Hippocampal formation (tissue), 2 donors: ENCODE results near the gene URI1.
A peak's percentile ranks its signal among the peaks of the same experiment; 100 is the strongest.
"Not testable (repeated sequence)": the region's sequence is repeated elsewhere in the genome, so short reads cannot be mapped to it uniquely, and the experiment has no call there.

Experiments used
- DNase-seq, 2 donors: peaks; one replicate each; lab custom pipeline; 2025; lab: John Stamatoyannopoulos, UW

The URI1 gene

DNA sequence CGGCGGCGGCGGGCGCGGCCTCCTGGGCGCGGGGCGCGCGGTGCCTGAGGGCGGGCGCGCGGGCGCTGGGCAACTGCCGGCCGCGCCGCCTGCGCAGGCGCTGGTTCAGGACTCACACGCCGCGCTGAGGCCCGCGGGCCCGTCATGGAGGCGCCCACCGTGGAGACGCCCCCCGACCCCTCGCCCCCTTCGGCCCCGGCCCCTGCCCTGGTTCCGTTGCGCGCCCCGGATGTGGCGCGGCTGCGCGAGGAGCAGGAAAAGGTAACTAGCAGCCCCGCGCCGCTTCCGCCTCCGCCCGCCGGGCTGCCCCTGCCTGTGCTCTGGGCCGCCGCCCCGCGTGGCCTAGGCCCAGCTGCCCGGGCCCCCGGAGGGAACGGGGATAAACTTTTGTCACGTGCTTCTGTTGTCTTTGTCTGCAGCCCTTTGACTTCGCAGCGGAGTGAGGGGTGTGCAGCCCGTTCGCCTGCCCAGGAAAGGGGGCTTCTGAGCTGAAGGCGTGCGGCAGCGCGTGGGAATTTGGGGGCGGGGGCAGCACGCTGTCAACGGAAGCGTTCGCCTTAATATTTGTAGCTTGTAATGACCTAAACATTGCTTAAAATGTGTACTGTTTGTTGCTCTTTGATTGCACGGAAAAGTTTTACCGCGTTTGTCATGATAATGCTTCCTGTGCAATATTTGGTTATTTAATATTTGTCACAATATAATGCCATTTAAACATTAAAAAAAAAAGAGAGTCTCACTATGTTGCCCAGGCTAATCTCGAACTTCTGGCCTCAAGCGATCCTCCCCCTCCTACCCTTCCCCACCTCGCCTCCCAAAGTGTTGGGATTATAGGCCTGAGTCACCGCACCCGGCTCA lies 594 bp downstream of the URI1 start:
- peak; percentile 17 to 64 for DNase-seq

DNA sequence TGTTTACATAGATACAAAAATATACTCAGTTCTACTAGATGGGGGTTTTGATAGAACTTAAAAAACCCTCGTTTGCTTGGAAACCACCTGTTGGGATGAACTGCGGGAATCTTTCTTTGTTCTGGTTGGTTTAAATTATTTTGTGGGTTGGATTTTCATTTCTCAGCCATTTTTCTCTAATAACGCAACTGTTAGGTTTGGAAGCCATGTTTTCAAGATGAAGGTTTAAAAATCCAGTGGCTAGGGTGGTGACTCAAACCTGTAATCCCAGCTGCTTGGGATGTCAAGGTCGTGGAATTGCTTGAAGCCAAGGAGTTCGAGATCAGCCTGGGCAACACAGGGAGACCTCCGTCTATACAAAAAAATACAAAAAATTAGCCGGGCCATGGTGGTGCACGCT lies 1.6 kb downstream of the URI1 start:
- DNase-seq, result no peak

DNA sequence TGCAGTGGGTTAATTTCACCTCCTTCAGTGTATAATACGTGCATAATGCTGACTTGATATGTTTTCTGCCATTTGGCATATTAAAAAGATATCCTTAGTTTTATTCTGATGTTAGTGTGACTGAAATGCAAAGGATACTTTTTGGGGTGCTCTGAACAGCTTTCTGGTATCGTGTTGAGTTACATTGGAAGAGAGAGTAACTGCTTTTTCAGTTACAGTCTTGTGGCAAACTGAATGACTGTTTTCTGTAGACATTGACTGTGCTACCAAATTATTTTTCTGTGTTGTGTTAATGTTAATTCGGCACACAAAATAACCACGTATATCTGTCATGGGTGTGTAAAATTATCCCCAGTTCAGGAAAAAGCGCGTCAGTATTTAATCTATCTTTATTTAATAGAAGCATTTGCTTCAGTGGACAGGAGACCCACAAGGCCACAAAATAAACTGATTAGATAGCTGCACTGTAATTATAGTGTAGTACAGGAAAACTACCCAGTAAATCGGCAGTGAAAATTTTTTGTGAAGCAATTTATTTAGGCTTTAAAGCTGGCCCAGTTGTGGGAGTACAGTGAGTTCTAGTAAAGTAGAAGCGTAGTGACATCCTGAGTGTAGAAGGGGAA lies 2.5 kb downstream of the URI1 start:
- DNase-seq, result no peak

- no peak for DNase-seq
These were observed 3.0 kb downstream of the URI1 start for GRCh38 chr19:29945017-29945416.

DNA sequence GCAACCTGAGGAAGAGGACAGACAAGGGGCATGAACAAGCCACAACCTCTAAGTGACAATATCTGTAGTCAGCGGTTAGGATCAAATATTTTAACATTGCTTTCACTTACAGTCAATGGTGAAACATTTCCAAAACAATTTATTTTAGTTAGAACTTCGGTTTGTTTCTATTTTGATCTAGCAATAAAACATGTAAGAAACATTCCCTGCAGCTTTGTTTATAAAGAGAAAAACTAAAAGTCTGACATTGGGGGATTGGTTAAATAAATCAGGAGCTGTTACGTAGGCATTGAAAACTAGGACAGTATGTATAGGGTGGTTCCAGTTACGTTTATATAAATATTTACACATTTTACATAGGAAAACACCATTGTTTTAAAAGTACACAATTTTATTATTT lies 3.4 kb downstream of the URI1 start:
- DNase-seq, result no peak

- no peak for DNase-seq
These were observed 4.6 kb downstream of the URI1 start for GRCh38 chr19:29946645-29947044.

- no peak for DNase-seq
These were observed 5.8 kb downstream of the URI1 start for GRCh38 chr19:29947871-29948270.

DNA sequence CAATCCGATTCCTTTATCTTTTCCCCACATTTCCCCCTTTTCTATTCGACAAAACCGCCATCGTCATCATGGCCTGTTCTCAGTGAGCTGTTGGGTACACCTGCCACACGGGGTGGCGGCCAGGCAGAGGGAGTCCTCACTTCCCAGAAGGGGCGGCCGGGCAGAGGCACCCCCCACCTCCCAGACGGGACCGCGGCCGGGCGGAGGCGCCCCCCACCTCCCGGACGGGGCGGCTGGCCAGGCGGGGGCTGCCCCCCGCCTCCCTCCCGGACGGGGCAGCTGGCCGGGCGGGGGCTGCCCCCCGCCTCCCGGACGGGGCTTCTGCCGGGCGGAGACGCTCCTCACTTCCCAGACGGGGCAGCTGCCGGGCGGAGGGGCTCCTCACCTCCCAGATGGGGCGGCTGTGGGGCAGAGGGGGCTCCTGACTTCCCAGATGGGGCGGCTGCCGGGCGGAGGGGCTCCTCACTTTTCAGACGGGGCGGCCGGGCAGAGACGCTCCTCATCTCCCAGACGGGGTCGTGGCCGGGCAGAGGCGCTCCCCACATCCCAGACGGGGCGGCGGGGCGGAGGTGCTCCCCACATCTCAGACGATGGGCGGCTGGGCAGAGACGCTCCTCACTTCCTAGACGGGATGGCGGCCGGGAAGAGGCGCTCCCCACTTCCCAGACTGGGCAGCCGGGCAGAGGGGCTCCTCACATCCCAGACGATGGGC lies 6.9 kb downstream of the URI1 start:
- not testable (repeated sequence) for DNase-seq

DNA sequence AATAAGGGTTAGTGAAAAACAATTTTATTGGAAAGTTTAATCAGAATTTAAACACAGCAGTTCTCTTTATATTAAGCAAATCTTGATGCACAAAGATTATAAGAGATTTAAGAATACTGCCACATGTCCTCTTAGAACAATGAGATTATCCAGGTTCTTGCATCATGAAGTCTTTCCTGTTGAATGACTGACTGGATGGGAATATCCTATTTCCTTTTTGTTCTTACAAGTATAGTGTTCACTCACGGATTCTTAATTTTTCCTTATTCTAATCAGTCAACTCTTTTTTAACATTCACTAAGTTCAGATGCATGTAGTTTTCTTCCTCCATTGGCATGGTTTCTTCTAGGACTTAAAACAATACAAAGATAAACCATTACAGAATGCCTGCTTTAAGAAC lies 10.1 kb downstream of the URI1 start:
- DNase-seq, result no peak

- DNase-seq, result no peak
These were observed 10.6 kb downstream of the URI1 start for GRCh38 chr19:29952646-29953045.

DNA sequence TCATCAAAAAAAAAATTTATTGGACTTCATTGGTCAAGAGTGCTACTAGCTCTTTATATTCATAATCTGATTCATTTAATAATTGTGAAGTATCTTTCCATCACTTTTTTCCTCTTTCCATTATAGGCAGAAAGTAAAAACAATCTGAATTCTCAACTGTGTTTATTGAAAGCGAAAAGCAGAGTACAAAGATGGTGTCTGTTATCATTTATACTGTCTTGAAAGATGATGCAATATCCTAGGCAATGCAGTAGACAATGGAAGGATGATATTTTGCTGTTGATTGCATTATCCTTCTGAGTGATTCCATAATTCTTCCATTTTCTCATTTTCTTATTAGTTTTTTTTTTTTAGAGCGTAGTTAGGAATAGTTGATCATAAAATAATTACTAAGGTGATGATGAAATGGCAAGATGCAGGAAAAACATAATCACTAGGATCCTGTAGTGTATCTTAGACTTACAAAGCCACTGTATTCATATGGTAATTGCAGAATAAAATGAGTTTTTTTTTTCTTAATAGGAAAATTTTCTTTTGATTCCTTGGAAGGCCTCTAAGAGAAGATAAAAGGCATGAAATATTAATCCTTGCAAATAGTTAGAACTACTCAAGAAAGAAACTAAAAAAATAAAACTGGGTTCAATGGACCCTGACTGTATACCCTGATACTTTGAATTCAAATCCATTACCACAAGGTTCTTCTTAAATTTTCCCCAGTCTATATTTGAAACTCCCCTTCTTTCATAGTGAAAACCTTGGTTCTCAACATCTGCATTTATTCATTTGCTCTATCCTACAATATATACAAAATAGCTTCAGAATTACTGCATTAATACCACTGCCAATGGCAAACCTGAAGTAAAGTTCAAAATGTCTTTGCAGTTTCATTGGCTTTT lies 11.6 kb downstream of the URI1 start:
- no peak for DNase-seq

DNA sequence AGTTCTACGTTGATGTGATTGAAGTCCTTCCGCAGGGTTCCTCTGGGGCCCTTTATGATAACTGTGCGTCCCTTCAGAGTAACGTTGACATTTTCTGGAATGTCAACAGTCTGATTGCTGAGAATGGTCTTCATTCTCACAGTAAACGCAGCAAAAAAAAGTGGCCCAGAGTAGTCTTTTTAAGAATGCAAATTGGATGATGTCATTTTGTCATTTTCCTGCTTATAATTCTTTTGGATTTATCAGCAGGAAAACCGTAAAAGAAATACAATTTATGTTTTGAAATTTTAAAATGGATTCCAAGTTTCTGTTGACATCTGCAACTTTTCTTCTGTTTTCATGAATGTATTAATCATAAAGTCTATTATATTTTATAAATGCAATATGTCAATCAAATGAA lies 14.8 kb downstream of the URI1 start:
- DNase-seq, result no peak

- DNase-seq, result no peak
These were observed 19.3 kb downstream of the URI1 start for GRCh38 chr19:29961311-29961710.

DNA sequence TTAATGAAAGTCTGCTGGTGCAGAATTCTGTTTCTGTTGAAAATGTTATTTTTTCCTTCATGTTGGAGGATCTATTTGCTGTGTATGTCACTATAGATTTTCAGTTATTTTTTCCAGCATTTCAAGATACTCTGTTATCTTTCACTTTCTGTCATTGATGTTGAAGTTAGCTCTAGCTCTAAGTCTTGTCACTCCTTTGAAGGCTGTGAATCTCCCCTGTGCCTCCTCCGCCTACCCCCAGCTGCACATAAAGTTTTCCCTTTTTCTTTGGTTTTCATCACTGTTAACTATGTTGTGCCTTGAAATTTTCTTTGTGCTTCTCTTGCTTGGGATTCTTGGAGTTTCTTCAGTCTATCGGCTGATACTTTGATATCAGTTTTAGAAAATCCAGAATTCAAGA lies 20.8 kb downstream of the URI1 start:
- DNase-seq, result no peak

DNA sequence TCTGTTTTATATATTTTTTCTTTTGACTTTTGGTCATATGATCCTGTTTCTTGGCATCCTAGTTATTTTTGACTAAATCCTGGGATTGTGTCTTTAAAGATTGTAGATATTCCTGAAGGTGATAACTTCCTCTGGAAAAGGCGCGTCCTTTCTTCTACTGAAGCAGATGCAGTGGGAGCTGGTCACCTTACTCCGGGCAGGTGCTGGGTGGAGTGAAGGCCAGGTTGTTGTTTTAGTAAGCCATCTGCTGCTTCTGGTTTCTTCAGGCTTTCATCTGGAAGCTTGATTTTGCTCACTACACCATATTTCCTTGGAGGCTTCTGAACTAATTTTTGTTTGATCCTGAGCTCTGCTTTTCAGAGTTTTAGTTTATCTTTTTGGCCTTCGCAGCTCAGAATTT lies 21.5 kb downstream of the URI1 start:
- DNase-seq, result no peak

GRCh38 chr19:29964171-29964570 lies 22.1 kb downstream of the URI1 start:
- no peak for DNase-seq

- no peak for DNase-seq
These were observed 23.5 kb downstream of the URI1 start for GRCh38 chr19:29965492-29965891.

DNA sequence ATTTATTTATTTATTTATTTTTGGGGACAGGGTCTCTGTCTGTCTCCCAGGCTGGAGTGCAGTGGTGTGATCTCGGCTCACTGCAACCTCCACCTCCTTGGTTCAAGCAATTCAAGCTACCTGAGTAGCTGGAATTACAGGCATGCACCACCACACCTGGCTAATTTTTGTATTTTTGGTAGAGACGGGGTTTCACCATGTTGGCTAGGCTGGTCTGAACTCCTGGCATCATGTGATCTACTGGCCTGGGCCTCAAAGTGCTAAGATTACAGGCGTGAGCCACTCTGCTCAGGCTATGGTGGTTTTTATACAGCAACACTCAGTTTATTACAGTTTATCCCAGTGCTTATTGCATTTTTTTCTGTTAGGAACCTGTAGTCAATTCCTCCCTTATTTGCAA lies 24.1 kb downstream of the URI1 start:
- DNase-seq, result not testable (repeated sequence)

GRCh38 chr19:29966588-29967249 lies 24.7 kb downstream of the URI1 start:
- peak in 1 of 2 donors; percentile 50 for DNase-seq

- no peak for DNase-seq
These were observed 25.6 kb downstream of the URI1 start for GRCh38 chr19:29967623-29968022.

- DNase-seq, result peak in 1 of 2 donors; percentile 18
These were observed 27.9 kb downstream of the URI1 start for GRCh38 chr19:29969891-29970290.
